A549 (cell line): ENCODE measurements around the gene EIF1AD.

Experiments
- CTCF ChIP-seq: fragments of >200 bp; sonication (Bioruptor Twin); formaldehyde crosslinking; IDR thresholded peaks from 3 replicates; pipeline ENCODE4 v1.5.1; 2016
- POLR2A ChIP-seq: IDR thresholded peaks from 2 replicates; pipeline ENCODE4 v1.6.1; 2012; ENCODE audit warnings: mild to moderate bottlenecking, low read length
- TF ChIP-seq, protein P1 (sequence below): IDR thresholded peaks from 2 replicates; pipeline ENCODE4 v1.6.1; 2012; ENCODE audit warnings: low read depth, borderline replicate concordance

GRCh38 chr11:66008468-66009101, 6.6 kb upstream of the EIF1AD start:
- TF ChIP-seq POLR2A = no peak
- TF ChIP-seq, protein P1, sequence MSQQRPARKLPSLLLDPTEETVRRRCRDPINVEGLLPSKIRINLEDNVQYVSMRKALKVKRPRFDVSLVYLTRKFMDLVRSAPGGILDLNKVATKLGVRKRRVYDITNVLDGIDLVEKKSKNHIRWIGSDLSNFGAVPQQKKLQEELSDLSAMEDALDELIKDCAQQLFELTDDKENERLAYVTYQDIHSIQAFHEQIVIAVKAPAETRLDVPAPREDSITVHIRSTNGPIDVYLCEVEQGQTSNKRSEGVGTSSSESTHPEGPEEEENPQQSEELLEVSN = no peak
- no peak for TF ChIP-seq CTCF
